GM12874 (cell line): ENCODE measurements around the gene C3orf20.

Experiments
- TF ChIP-seq, protein P1 (sequence below): IDR thresholded peaks from 2 replicates; pipeline ENCODE4 v1.5.1; 2011; ENCODE audit warnings: low read depth, mild to moderate bottlenecking, control low read depth, low read length, moderate library complexity; ENCODE audit not compliant: insufficient read depth

The C3orf20 gene

DNA sequence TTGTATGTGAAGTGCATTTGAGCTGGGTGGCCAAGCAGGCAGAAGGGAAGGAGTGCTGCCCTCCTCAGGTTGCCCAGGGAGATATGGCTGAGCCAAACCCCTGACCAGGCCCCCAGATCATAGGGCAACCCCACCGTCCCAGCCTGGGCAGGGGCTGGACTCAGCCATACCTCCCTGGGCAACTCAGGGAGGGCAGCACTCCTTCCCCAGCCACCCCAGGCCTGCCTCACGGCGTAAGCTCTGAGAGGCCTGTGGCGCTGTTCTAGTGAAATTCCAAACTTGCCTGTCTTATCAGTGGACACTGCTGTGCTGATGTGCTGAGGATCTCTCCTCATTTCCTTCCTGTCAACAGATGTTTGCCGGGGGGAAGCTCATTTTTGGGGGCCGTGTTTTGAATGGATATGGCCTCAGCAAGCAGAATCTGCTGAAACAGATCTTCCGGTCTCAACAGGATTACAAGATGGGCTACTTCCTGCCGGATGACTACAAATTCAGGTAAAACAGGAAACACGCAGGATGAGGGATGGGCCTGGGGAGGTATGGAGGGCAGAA lies 86.3 kb downstream of the C3orf20 start:
- TF ChIP-seq, protein P1, sequence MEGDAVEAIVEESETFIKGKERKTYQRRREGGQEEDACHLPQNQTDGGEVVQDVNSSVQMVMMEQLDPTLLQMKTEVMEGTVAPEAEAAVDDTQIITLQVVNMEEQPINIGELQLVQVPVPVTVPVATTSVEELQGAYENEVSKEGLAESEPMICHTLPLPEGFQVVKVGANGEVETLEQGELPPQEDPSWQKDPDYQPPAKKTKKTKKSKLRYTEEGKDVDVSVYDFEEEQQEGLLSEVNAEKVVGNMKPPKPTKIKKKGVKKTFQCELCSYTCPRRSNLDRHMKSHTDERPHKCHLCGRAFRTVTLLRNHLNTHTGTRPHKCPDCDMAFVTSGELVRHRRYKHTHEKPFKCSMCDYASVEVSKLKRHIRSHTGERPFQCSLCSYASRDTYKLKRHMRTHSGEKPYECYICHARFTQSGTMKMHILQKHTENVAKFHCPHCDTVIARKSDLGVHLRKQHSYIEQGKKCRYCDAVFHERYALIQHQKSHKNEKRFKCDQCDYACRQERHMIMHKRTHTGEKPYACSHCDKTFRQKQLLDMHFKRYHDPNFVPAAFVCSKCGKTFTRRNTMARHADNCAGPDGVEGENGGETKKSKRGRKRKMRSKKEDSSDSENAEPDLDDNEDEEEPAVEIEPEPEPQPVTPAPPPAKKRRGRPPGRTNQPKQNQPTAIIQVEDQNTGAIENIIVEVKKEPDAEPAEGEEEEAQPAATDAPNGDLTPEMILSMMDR: 0 out of 2 replicates have a peak, but pooled peaks have one; percentile 16

DNA sequence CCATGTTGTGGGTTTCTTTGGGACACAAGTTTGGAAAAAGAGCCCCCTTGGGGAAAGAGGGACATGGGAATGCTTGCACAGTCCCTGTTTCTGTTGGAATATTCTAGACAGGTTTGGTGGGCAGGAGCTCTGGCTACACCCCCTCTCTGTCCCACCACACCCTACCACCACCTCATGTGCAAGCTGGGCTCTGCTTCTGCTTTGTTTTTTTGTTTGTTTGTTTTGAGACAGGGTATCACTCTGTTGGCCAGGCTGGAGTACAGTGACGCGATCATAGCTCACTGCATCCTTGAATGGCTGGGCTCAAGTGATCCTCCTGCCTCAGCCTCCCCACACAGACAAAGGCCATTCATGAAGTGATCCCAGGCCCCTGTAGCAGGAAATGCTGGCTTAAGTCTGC lies 86.9 kb downstream of the C3orf20 start:
- TF ChIP-seq, protein P1: no peak

DNA sequence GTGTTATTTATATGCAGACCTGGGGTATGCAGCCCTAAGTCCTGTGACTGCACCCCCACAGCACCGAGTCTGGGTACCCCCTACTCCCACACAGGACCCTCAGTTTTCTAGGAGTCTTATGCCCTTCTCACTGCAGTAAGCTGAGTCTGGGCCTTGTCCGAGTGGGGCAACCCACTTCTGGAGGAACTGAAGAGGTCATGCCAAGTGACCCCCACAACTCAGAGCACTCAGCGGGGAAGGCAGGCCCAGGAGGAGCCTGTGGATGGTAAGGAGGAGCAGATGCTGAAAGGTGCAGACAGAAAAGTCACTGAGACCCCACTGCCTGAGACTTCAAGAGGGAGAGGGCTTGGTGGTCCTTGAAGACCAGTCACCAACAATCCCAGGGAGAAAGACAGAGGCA lies 87.8 kb downstream of the C3orf20 start:
- TF ChIP-seq, protein P1: no peak

DNA sequence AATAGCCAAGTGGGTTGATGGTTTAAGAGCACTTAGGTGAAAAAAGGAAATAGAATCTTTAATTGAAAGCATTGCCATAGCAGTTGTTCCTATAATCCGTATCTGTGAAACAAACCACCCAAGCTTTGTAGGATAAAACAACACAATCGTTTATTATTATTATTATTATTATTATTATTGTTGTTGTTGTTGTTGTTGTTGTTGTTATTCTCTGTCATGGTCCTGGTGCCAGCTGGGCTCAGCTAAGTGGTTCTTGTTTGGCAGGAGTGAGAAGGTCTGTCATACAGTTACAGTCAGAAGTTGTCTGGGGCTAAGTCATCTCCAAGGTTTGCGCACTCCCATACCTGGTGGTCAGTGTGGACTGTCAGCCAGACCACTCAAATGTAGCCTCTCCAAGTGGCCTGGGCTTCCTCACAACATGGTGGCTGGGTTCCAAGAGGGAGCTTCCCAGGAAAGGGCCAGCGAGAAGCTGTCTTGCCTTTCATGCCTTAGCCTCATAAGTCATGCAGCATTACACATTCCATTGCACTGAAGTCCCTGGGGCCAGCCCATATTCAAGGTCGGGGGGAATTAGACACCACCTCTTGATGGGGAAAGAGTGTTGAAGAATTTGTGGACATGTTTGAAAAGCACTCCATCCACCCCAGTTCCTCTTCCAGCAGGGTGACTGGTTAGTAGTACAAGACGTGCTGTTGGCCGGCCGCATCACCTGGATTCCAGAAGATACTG lies 89.6 kb downstream of the C3orf20 start:
- TF ChIP-seq, protein P1: no peak

DNA sequence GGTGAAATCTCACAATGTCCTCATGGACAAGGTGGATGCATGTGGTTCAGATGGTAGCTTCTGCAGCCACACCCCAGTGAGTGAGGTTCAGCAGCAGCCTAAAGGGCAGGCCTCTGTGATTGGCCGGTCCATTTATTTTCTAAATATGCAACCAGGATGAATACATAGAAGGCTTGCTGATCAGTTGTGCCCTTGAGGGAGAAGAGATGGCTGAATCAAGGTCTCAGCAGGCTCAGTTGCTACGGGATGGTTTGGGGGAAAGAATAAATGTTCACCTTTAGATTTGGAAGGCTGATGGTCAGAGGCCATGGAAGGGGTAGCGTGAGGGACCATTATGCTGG lies 90.1 kb downstream of the C3orf20 start:
- TF ChIP-seq, protein P1: no peak

DNA sequence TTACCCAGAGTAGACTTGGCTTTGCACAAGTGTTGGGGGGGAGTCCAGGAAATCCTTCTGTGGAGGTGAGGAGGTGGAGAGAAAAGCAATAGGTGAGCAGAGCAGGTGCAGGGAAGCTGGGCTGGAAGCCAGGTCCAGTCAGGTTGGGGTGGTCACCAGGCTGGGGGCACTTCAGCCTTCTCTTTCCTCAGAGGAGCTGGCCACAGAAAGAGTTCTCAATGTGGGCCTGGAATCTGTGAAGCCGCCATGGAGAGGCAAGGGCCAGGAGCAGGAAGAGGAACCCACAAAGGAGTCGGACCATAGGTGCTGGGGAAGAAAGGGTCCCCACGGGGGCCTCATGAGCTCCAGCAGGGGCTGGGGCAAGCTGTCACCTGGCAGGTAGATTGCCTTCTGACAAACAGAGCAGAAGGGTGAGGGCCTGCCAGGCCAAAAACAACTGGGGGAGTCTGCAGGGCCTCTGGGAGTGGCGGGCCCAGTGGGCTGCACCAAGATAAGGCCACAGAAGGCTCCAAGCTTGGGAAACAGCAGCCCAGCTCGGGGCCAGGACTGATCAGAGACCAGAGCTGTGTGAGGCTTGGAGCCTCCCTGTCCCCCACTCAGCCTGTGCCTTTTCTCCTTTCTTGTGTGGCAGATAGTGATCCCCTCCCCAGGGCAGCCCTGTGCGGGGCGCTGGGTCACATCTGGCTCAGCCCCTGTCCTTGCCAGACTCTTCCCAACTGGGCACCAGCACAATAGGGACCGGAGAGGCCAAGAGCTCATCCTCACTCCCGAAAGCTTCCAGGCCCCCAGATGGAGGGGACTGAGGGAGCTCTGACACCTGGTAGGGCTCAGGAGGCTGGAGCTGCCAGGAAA lies 90.9 kb downstream of the C3orf20 start:
- TF ChIP-seq, protein P1: no peak

DNA sequence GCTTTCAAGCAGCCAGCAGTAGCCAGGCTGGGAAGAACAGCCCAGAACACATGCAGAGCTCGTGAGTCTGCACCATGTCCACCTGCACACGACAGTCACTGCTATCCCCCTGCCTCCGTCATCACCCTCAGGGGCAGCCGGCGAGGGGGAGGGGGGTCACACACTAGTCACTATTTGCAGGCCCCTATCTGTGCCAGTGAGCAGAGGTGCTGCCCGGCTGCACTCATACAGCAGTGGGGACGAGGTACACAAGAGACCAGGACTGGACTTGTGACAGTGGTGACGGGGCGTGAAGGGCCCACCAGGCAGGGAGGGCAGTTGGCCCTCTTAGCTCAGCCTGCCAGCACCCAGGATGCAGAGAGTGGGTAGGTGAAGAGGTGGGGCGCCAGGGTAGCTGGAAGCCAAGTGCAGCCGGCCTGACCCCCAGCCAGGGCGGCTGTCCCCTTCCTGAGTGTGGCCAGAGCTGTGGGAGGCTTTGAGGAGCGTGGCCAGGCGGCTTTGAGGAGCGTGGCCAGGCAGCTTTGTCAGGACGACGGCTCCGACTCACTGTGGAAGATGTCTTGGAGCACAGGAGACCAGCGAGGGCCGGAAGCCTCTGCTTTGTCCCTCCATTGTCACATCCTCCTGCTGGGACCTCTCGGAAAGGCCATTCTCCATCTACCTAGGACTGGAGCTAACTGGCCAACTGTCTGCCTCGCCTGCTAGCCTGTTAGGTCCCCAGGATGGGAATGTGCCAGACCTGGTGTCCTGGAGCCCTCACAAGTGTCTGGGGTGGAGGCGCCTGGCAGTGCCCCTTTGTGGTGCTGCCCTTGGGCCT lies 91.7 kb downstream of the C3orf20 start:
- TF ChIP-seq, protein P1: no peak
